Measurements from ENCODE around the gene BTBD9. TPM values are rescaled to one million over a fixed set of nuclear protein-coding genes. Genes with fewer than 3 reads are reported as not detected.

BTBD9 gene
- total RNA-seq, 1 experiment from 2014 or later, result 19.4 TPM

- Mint-ChIP-seq H3K36me3 (ENCODE audit: insufficient read depth, unreplicated experiment) (peaks cover 4% of the 10 kb centered on the region), H3K27ac (ENCODE audit: unreplicated experiment) (no peak overlapping the region), H3K9me3 (ENCODE audit: low read depth, unreplicated experiment) (no peaks in the 10 kb centered on the region), H3K4me1 (ENCODE audit: low read depth, unreplicated experiment) (peaks cover 9% of the 10 kb centered on the region), H3K4me3 (ENCODE audit: low read depth, unreplicated experiment) (no peak overlapping the region), H3K27me3 (ENCODE audit: unreplicated experiment) (no peaks in the 10 kb centered on the region)
- intact Hi-C loops (cut with micrococcal nuclease; ENCODE audit: unreplicated experiment), result no loop called here
- CTCF ChIA-PET, result interaction anchor here (1.3 kb wide), 1 partner anchor 12 kb away, joined by 7 read pairs; no protein-coding TSS in a partner anchor
- no peak for DNase-seq
- no peak for TF ChIP-seq CTCF (IDR thresholded peaks at IDR 0.05; ENCODE audit: unreplicated experiment)
- BruUV-seq (replicated peaks), result no TSS peak
Measured at GRCh38 chr6:38136547-38136946, 503.2 kb downstream of the BTBD9 start.

- intact Hi-C loops (cut with micrococcal nuclease; ENCODE audit: unreplicated experiment), result no loop called here
- no peak for DNase-seq
- no peaks in the 10 kb centered on the region for H3K9me3 Mint-ChIP-seq (ENCODE audit: low read depth, unreplicated experiment)
- CTCF ChIA-PET, result interaction anchor here (0.5 to 1.4 kb wide), 2 partner anchors 9 to 1218 kb away, joined by 3 read pairs; no protein-coding TSS in a partner anchor
- BruUV-seq (replicated peaks), result no TSS peak
- no peak overlapping the region for H3K4me3 Mint-ChIP-seq (ENCODE audit: low read depth, unreplicated experiment)
- H3K36me3 Mint-ChIP-seq (ENCODE audit: insufficient read depth, unreplicated experiment), result no peaks in the 10 kb centered on the region
- peak overlapping the region; percentile 4 for H3K27ac Mint-ChIP-seq (ENCODE audit: unreplicated experiment)
- H3K27me3 Mint-ChIP-seq (ENCODE audit: unreplicated experiment), result no peaks in the 10 kb centered on the region
- peaks cover 9% of the 10 kb centered on the region for H3K4me1 Mint-ChIP-seq (ENCODE audit: low read depth, unreplicated experiment)
- no peak for TF ChIP-seq CTCF (IDR thresholded peaks at IDR 0.05; ENCODE audit: unreplicated experiment)
Measured at GRCh38 chr6:38134704-38135088, 505.0 kb downstream of the BTBD9 start.

- Mint-ChIP-seq H3K27ac (ENCODE audit: unreplicated experiment) (peak overlapping the region; percentile 4), H3K4me1 (ENCODE audit: low read depth, unreplicated experiment) (peaks cover 9% of the 10 kb centered on the region), H3K27me3 (ENCODE audit: unreplicated experiment) (no peaks in the 10 kb centered on the region), H3K9me3 (ENCODE audit: low read depth, unreplicated experiment) (no peaks in the 10 kb centered on the region), H3K4me3 (ENCODE audit: low read depth, unreplicated experiment) (no peak overlapping the region), H3K36me3 (ENCODE audit: insufficient read depth, unreplicated experiment) (no peaks in the 10 kb centered on the region)
- CTCF ChIA-PET, result interaction anchor here (0.6 to 1.4 kb wide), 2 partner anchors 10 to 66 kb away, joined by 3 read pairs; no protein-coding TSS in a partner anchor
- intact Hi-C loops (cut with micrococcal nuclease; ENCODE audit: unreplicated experiment), result no loop called here
- BruUV-seq (replicated peaks), result no TSS peak
- peak; percentile 17 for DNase-seq
- TF ChIP-seq CTCF (IDR thresholded peaks at IDR 0.05; ENCODE audit: unreplicated experiment), result no peak
Measured at GRCh38 chr6:38133932-38134703, 505.6 kb downstream of the BTBD9 start.

- Mint-ChIP-seq H3K4me3 (ENCODE audit: low read depth, unreplicated experiment) (no peak overlapping the region), H3K9me3 (ENCODE audit: low read depth, unreplicated experiment) (no peaks in the 10 kb centered on the region), H3K4me1 (ENCODE audit: low read depth, unreplicated experiment) (peaks cover 9% of the 10 kb centered on the region), H3K27ac (ENCODE audit: unreplicated experiment) (no peak overlapping the region), H3K36me3 (ENCODE audit: insufficient read depth, unreplicated experiment) (no peaks in the 10 kb centered on the region), H3K27me3 (ENCODE audit: unreplicated experiment) (no peaks in the 10 kb centered on the region)
- no peak for DNase-seq
- no TSS peak for BruUV-seq (replicated peaks)
- TF ChIP-seq CTCF (IDR thresholded peaks at IDR 0.05; ENCODE audit: unreplicated experiment), result no peak
- intact Hi-C loops (cut with micrococcal nuclease; ENCODE audit: unreplicated experiment), result no loop called here
- CTCF ChIA-PET, result interaction anchor here (0.6 kb wide), 1 partner anchor 15 kb away, joined by 4 read pairs; no protein-coding TSS in a partner anchor
Measured at GRCh38 chr6:38131527-38131965, 508.2 kb downstream of the BTBD9 start.

Measured in Calu3 (cell line).